Cerebellar cortex (tissue), 1 donor: ENCODE data around the gene LMNA.
"Not testable (repeated sequence)": the region's sequence is repeated elsewhere in the genome, so short reads cannot be mapped to it uniquely, and the experiment has no call there.

ENCODE experiments used
- DNase-seq: peaks from one replicate; pipeline ENCODE4 v3.0.0-alpha.2; 2015; ENCODE audit warnings: low spot score

LMNA gene

GRCh38 chr1:156122086-156122485 is 7.6 kb downstream of the LMNA start:
- no peak for DNase-seq

DNA sequence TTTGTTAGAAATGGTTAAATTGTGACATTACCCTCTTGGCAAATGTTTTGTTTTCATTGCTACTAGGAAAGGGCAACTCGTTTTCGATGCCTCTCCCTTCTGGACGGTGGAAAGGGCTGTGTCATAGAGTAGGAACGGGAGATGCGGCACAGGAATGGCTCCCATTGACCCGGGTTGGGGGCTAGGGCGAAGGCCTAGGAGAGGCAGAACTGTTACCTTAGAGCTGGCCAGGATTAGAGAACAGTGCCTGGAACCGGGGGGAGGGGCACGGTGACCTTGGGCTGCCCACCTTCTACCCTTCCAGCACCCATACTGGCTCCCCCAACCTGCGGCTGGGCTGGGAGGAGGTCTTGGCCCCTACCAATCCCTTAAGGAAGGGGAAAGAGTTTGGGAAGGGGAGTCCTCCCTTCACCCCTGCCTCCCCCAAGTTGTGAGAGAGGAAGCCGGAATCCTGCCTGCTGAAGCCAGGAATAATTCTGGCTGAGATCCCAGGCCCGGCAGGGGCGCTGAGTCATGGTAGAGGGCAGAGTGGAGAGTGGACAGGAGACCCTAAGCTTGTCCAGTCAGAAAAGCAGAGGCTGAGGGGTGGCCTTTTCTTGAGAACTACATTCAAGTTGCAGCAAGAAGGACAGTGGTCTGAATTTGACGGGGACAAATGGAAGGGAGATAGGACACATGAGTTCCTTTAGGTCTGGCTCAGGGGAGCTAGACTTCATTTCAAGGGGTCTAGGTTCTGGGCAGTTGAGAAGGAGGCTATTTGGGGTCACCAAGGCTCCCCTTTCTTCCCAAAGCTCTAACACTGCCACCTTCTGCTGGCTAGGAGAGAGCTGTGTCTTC is 8.2 kb downstream of the LMNA start:
- peak; percentile 74 for DNase-seq

- DNase-seq = peak; percentile 69
Observed at GRCh38 chr1:156123356-156124196, 9.1 kb downstream of the LMNA start.

GRCh38 chr1:156124557-156125483 is 10.3 kb downstream of the LMNA start:
- DNase-seq = no peak

- DNase-seq = not testable (repeated sequence)
Observed at GRCh38 chr1:156125544-156125943, 11.0 kb downstream of the LMNA start.

GRCh38 chr1:156126043-156126629 is 11.6 kb downstream of the LMNA start:
- DNase-seq = no peak

- no peak for DNase-seq
Observed at GRCh38 chr1:156126630-156127534, 12.4 kb downstream of the LMNA start.

- no peak for DNase-seq
Observed at GRCh38 chr1:156128308-156128653, 13.8 kb downstream of the LMNA start.

- no peak for DNase-seq
Observed at GRCh38 chr1:156128654-156129597, 14.4 kb downstream of the LMNA start.

- DNase-seq = peak; percentile 85
Observed at GRCh38 chr1:156129687-156130577, 15.4 kb downstream of the LMNA start.

GRCh38 chr1:156130578-156130942 is 16.0 kb downstream of the LMNA start:
- DNase-seq = no peak

- DNase-seq = no peak
Observed at GRCh38 chr1:156134716-156135435, 20.4 kb downstream of the LMNA start.

DNA sequence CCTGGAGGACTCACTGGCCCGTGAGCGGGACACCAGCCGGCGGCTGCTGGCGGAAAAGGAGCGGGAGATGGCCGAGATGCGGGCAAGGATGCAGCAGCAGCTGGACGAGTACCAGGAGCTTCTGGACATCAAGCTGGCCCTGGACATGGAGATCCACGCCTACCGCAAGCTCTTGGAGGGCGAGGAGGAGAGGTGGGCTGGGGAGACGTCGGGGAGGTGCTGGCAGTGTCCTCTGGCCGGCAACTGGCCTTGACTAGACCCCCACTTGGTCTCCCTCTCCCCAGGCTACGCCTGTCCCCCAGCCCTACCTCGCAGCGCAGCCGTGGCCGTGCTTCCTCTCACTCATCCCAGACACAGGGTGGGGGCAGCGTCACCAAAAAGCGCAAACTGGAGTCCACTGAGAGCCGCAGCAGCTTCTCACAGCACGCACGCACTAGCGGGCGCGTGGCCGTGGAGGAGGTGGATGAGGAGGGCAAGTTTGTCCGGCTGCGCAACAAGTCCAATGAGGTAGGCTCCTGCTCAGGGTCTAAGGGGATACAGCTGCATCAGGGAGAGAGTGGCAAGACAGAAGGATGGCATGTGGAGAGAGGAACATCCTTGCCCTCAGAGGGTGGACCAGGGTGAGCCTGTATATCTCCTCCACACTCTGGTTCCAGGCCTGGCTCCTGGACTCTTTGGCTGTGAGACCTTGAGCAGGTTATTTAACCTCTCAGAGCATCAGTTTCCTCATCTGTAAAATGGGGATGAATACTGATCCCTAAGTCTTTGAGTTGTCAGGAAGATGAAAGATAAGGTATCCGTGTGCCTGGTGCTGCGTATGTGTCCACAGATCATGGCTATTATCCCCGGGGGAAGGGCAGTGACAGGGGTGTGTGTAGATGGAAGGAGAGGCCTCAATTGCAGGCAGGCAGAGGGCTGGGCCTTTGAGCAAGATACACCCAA is 21.7 kb downstream of the LMNA start:
- DNase-seq = no peak

- DNase-seq = no peak
Observed at GRCh38 chr1:156136970-156137483, 22.5 kb downstream of the LMNA start.

DNA sequence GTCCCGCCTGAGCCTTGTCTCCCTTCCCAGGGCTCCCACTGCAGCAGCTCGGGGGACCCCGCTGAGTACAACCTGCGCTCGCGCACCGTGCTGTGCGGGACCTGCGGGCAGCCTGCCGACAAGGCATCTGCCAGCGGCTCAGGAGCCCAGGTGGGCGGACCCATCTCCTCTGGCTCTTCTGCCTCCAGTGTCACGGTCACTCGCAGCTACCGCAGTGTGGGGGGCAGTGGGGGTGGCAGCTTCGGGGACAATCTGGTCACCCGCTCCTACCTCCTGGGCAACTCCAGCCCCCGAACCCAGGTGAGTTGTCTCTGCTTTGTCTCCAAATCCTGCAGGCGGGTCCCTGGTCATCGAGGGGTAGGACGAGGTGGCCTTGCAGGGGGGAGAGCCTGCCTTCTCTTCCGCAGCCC is 24.0 kb downstream of the LMNA start:
- DNase-seq = no peak
